GM21529 (cell line): ENCODE results near the gene LTBP3.
A peak's percentile ranks its signal among the peaks of the same experiment; 100 is the strongest.

Source experiments
- ATAC-seq: cut with Tn5 transposase; IDR thresholded peaks from one replicate; pipeline ENCODE4 v1.9.1; 2021; ENCODE audit not compliant: unreplicated experiment

The LTBP3 gene

DNA sequence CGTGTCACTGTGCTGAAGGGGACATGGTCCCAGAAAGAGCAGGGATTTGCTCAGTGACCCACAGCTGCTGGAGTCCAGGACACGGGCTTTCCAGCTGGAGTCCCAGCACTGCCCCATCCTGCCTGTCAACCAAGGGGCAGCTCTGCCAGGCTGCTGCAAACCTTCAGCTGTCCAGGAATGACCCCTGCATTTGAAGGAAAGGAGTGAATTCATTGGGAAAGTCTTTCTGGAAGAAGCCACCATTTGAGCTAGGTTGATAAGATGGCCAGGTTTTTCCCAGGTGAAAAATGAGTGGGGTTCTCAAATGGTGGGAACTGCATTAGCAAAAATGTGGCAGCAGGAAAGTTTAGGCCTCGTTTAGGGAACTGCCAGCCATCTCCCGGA is 28.1 kb upstream of the LTBP3 start:
- no peak for ATAC-seq

DNA sequence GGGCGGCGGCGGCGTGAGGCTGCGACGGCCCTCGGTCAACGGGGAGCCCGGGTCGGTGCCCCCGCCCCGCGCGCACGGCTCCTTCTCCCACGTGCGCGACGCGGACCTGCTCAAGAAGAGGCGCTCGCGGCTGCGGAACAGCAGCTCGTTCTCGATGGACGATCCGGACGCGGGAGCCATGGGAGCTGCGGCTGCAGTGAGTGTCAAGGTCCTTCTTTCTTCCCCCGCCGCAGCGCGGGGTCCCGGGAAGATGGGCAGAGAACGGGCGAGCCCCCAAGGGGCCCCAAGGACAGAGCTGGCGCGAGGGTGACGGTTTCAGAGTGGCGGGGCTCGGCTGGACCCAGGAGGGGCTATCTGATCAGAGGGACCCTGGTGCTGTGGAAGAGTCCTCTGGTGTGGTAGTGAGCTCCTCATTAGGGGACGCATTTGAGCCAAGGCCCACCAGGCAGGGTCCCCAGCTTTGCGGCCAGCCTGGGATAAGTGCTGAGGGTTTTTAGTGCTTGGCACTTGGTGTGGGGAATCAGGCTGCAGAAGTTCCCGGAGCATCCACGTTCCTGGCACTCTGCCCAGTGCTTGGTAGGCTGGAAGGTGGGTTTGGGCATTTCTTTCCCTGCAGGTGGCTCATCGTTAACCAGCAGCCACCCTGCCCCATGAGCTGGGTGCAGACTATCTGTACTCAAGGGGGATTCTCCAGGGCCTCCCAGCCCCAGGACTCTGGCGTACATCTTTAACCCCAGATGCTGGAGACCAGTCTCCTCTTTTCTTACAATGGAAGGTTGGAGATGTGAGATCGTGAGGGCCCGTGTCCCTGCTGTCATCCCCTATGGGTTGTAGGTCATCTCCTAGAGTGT is 27.5 kb upstream of the LTBP3 start:
- ATAC-seq: no peak

GRCh38 chr11:65584723-65585171 is 26.6 kb upstream of the LTBP3 start:
- ATAC-seq: no peak

DNA sequence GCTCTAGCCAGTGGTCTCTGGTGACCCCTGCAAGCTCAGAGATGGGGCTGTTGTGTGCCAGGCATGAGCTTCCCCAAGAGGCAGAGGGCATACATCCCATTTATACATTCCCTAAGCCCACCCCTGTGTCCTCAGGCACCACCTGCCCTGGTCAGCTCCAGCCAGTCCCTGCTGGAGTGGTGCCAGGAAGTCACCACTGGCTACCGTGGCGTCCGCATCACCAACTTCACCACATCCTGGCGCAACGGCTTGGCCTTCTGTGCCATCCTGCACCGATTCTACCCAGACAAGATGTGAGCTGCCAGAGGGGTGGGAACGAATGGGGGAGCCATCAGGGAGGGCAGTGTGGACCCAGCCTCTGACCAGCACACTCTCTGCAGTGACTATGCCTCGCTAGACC is 25.9 kb upstream of the LTBP3 start:
- ATAC-seq: no peak

DNA sequence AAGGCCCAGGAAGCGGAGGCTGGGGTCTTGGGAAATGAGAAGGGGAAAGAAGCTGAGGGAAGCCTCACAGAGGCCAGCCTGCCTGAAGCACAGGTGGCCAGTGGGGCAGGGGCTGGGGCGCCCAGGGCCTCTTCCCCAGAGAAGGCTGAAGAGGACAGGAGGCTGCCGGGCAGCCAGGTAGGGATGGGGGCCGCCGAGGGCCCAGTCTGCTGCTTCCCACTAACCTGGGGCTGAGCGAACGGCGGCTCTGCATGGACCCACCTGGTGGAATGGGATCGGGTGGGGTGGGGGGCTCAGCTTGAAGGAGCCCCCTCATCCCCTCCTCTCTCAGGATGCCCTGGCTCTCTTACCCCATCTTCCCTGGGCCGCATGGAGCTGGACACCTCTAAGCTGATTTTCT is 25.4 kb upstream of the LTBP3 start:
- no peak for ATAC-seq

DNA sequence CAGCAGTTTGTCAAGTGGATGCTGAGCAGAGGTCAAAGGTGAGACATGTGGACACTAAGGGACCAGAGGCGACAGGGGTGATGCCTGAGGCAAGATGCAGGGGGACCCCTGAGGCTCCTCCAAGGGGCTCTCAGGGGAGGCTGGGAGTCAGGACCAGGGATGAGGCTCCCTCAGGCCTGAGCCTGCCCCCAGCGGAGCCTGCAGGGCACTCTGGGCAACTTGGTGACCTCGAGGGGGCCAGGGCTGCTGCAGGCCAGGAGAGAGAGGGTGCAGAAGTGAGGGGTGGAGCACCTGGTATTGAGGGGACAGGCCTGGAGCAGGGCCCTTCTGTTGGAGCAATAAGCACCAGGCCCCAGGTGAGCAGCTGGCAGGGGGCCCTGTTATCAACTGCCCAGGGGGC is 23.8 kb upstream of the LTBP3 start:
- ATAC-seq: no peak

GRCh38 chr11:65580756-65581155 is 22.6 kb upstream of the LTBP3 start:
- no peak for ATAC-seq

DNA sequence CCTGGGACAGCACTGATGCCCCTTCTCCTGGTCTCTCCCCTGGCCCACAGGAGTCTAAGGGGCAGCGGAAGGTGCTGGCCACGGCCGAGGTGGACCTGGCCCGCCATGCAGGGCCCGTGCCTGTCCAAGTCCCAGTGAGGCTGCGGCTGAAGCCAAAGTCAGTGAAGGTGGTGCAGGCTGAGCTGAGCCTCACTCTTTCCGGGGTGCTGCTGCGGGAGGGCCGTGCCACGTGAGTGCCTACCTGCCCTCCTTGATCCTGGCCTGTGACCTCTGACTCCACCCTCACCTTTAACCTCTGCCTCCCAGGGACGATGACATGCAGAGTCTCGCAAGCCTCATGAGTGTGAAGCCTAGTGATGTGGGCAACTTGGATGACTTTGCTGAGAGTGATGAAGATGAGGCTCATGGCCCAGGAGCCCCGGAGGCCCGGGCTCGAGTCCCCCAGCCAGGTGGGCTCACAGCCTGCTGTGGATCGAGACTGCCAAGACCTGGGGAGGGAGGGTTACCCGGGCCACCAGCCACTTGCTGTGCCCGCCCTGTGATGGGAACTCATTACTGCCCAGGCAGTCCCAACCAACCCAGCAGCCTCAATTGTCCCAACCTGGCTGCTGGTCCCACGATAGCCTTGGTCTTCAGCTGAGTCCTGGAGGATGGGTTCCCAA is 22.0 kb upstream of the LTBP3 start:
- ATAC-seq: no peak

GRCh38 chr11:65579291-65579690 is 21.1 kb upstream of the LTBP3 start:
- no peak for ATAC-seq

- no peak for ATAC-seq
Observed at GRCh38 chr11:65578667-65579066, 20.5 kb upstream of the LTBP3 start.

GRCh38 chr11:65578134-65578533 is 20.0 kb upstream of the LTBP3 start:
- ATAC-seq: no peak

DNA sequence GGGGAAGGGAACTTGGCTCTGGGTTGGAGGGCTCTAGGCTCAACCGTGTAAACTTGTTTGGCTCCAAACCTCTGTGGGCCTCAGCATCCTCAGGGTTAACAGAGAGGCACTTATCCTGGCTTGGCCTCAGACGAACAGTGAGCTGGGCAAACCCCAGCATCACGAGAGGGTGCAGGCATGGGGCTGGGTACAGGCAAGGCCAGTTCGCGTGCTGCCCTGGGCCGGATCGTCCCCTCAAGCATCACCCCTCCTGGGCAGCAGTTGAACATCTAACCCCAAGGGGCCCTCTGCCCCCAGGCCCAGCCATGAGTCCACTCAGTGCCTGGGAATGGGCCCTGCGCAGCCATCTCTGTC is 19.6 kb upstream of the LTBP3 start:
- ATAC-seq: no peak

- no peak for ATAC-seq
Observed at GRCh38 chr11:65576867-65577755, 19.0 kb upstream of the LTBP3 start.

GRCh38 chr11:65576232-65576866 is 18.2 kb upstream of the LTBP3 start:
- no peak for ATAC-seq

DNA sequence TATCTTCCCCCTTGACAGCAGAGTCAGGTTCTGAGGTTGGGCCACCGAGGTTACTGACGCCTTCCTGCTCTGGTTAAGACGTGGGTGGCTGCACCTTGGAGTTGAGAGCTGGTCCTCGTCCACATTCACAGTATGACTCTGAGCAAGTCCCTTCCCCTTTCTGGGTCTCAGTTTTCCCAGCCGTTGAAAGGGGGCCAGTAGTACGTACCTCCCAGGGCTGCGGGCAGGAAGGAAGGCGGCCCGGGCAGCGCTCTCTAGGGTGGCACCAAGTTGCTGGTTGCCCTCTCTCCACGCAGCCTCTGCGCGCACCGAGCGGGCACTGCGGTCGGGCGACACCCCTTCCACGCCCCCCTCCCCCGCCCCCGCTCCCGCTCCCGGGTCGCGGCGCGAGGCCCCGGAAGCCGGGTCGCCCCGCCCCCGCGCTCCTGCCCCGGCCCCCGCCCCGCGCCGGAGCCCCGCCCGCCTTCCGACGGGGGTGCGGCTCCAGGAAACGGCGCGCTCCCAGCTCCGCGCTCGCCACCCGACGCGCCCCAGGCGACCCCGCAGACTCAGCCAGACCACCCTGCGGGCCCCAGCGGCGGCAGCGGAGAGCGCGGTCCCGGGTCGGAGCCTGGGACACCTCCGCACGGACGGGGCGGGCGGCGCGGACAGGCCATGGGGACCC is 17.5 kb upstream of the LTBP3 start, which contains the start of gene EHBP1L1:
EHBP1L1 (plus strand) TSS at position 486 of the 664 bp plus-strand sequence. CDS start 250 bp downstream, outside the sequence.
- peak; percentile 29 for ATAC-seq

- ATAC-seq: no peak
Observed at GRCh38 chr11:65574811-65575567, 16.8 kb upstream of the LTBP3 start.

DNA sequence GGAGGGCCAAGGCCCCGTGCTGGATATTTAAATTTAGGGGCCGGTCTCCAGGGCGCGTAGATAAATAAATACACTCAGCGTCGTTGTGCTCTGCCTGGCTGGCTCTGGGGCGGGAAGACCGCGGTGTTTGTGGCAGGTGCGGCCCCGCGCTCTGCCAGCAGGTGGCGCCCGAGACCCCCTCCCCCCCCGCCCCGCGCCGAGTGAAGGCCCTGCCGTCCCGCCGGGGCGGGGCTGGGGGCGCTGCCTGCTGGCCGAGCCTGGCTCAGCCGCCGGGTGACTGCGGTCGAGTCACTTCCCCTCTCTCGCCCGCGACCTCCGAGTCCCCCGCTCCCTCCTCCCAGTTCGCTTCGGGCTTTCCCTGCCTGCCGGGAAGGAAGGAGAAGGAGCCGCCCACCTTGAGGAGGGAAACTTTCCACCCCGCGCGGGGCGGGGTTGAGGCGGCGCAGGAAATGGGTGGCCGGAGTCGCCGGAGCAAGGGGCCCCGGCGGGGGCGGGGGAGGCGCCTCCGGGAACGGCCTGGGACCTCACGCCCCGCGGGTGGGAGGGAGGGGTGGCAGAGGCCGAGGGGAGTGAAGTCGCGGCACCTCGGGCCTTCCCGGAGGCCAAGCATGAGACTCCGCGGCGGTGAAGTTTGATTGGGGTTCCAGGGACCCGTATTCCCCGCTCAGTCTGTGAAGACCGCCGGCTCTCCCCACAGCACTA is 16.1 kb upstream of the LTBP3 start:
- ATAC-seq: peak; percentile 26

DNA sequence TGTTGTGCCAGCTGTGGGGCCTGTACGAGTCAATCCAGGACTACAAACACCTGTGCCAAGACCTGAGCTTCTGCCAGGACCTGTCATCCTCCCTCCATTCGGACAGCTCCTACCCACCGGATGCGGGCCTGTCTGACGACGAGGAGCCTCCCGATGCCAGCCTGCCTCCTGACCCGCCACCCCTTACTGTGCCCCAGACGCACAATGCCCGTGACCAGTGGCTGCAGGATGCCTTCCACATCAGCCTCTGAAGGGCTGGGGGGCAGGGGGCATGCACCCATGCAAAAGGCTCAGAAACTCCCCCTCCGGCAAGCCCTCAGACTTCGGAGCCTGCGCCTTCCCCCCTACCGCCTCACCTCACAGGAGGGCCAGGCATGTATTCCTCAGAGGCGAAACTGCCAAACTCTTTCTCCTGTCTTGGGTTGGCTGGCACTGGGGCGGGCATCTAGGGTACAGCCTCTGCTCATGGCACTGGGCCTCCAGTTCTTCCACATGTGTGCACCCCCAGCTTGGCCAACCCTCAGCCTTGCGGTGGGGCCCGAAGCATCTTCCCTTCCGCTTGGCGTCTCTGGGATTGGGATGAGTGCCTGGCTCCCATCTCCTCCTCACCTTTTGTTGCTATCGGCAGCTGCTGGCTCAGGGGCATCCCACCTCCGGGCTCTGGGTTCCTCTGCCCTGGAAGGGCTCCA is 15.4 kb upstream of the LTBP3 start:
- no peak for ATAC-seq
